Astrocyte of the cerebellum (primary cell): Measurements from ENCODE around the gene IKZF4.

Source experiments
- DNase-seq: peaks from one replicate; pipeline ENCODE4 v3.0.0-alpha.2; 2011; ENCODE audit warnings: low read depth
- H3K4me3 ChIP-seq: 2 replicates; pipeline ENCODE4 v1.5.1; 2011; ENCODE audit warnings: mild to moderate bottlenecking, low read depth, low read length, moderate library complexity
- in situ Hi-C: cut with HindIII; loops from 2 replicates; pipeline ENCODE4 v1.10.0; 2017; ENCODE audit warnings: low sequenced_read_pairs
- TF ChIP-seq, protein P1 (sequence below): IDR thresholded peaks from 2 replicates; pipeline ENCODE4 v1.5.1; 2012; ENCODE audit warnings: low read length, low read depth, moderate library complexity, mild to moderate bottlenecking; ENCODE audit errors: missing control alignments

IKZF4 gene

GRCh38 chr12:56029166-56029519, 8.3 kb downstream of the IKZF4 start:
- TF ChIP-seq, protein P1, sequence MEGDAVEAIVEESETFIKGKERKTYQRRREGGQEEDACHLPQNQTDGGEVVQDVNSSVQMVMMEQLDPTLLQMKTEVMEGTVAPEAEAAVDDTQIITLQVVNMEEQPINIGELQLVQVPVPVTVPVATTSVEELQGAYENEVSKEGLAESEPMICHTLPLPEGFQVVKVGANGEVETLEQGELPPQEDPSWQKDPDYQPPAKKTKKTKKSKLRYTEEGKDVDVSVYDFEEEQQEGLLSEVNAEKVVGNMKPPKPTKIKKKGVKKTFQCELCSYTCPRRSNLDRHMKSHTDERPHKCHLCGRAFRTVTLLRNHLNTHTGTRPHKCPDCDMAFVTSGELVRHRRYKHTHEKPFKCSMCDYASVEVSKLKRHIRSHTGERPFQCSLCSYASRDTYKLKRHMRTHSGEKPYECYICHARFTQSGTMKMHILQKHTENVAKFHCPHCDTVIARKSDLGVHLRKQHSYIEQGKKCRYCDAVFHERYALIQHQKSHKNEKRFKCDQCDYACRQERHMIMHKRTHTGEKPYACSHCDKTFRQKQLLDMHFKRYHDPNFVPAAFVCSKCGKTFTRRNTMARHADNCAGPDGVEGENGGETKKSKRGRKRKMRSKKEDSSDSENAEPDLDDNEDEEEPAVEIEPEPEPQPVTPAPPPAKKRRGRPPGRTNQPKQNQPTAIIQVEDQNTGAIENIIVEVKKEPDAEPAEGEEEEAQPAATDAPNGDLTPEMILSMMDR, result no peak
- no peak for DNase-seq
- in situ Hi-C loops, result no loop called here
- no peak overlapping the region for H3K4me3 ChIP-seq

- in situ Hi-C loops, result loop anchor here (10.0 kb wide), 1 partner anchor 55 kb away; the partner anchor contains the start of gene RAB5B
- no peak overlapping the region for H3K4me3 ChIP-seq
- TF ChIP-seq, protein P1, result peak; percentile 83
- peak; percentile 43 for DNase-seq
These were observed 8.9 kb downstream of the IKZF4 start for GRCh38 chr12:56029666-56030293.

DNA sequence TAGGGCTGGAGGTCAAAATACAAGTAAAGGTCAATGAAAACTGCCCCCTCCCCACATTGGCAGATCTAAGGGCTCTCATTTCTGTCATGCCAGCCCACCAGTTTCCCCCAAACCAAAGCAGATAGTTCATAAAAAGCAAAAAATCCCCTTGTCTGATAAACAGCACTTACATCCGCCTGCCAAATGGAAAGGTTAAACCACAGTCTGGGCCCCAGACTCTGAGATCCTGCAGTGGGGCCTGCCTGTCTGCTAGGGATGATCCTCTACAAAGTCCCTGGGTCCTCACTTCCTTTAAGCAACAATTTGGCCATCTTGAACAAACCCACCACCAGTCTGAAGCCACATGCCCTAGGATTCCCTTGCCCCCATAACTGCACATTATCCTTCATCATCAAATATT, 11.1 kb downstream of the IKZF4 start:
- in situ Hi-C loops, result loop anchor here (10.0 kb wide), 1 partner anchor 57 kb away; the partner anchor contains the start of gene RAB5B
- H3K4me3 ChIP-seq, result no peak overlapping the region
- TF ChIP-seq, protein P1, result no peak
- DNase-seq, result no peak

DNA sequence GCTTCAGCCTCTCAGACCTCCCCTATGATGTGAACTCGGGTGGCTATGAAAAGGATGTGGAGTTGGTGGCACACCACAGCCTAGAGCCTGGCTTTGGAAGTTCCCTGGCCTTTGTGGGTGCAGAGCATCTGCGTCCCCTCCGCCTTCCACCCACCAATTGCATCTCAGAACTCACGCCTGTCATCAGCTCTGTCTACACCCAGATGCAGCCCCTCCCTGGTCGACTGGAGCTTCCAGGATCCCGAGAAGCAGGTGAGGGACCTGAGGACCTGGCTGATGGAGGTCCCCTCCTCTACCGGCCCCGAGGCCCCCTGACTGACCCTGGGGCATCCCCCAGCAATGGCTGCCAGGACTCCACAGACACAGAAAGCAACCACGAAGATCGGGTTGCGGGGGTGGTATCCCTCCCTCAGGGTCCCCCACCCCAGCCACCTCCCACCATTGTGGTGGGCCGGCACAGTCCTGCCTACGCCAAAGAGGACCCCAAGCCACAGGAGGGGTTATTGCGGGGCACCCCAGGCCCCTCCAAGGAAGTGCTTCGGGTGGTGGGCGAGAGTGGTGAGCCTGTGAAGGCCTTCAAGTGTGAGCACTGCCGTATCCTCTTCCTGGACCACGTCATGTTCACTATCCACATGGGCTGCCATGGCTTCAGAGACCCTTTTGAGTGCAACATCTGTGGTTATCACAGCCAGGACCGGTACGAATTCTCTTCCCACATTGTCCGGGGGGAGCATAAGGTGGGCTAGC, 13.9 kb downstream of the IKZF4 start:
- DNase-seq, result no peak
- TF ChIP-seq, protein P1, result no peak
- no peak overlapping the region for H3K4me3 ChIP-seq
- in situ Hi-C loops, result loop anchor here (10.0 kb wide), 1 partner anchor 60 kb away; the partner anchor contains the start of gene RAB5B

DNA sequence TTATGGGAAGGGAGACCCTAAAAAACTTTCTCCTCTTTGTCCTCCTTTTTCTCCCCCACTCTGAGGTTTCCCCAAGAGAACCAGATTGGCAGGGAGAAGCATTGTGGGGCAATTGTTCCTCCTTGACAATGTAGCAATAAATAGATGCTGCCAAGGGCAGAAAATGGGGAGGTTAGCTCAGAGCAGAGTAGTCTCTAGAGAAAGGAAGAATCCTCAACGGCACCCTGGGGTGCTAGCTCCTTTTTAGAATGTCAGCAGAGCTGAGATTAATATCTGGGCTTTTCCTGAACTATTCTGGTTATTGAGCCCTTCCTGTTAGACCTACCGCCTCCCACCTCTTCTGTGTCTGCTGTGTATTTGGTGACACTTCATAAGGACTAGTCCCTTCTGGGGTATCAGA, 16.3 kb downstream of the IKZF4 start:
- no peak overlapping the region for H3K4me3 ChIP-seq
- TF ChIP-seq, protein P1, result no peak
- in situ Hi-C loops, result loop anchor here (10.0 kb wide), 1 partner anchor 62 kb away; the partner anchor contains the start of gene RAB5B
- DNase-seq, result no peak

GRCh38 chr12:56038022-56038655, 17.3 kb downstream of the IKZF4 start:
- in situ Hi-C loops, result loop anchor here (10.0 kb wide), 1 partner anchor 63 kb away; the partner anchor contains the start of gene RAB5B
- no peak for DNase-seq
- TF ChIP-seq, protein P1, result no peak
- H3K4me3 ChIP-seq, result no peak overlapping the region
